ENCODE data around the gene SPRR2G.
"Not testable (repeated sequence)": the region's sequence is repeated elsewhere in the genome, so short reads cannot be mapped to it uniquely, and the experiment has no call there.

Gene SPRR2G

DNA sequence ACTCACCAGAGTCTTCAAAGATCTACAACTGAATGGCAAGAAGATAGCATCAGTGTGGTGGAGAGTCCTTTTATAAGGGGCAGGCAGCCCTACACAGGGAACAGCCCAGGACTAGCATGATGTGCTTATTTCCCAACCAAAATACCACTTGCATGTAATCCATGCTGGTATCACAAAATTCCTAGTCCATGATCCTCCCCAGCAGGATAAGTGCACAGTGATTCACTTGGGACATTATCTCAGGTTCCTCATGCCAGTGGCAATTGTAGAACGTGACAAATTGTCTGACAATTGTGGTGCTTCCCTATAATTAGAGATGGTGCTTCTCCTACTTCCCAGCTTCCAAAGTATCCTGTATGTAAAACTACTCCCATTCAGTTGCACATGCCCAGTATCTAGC is at the start of gene SPRR2G:
Gene SPRR2G, minus strand, starts transcription at position 45 of the 400 bp plus-strand sequence. CDS start 780 bp downstream, outside the sequence.
- DNase-seq (ENCODE audit: low read depth in 2 of 2, low spot score in 1 of 2): no peak

DNA sequence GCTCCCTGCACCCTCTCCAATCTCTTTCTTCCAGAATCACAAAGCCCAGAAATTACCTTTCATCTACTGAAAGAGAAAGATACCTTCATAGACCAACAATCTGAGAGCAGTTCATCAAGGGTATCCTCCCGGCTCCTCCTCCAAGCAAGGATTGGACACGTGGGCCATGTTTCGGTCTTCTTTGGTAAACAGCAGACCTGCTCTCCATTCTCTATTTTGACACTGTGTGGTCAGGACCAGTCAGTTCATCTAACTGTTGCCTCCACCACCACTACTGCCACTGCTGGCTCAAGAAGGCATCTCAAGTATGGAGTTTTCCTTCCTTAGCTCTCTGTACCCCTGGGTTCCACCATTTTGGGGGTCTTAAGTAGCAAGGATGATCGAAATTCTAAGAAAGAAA is 44.5 kb upstream of the SPRR2G start:
- DNase-seq (ENCODE audit: low read depth in 2 of 2, low spot score in 1 of 2): no peak

DNA sequence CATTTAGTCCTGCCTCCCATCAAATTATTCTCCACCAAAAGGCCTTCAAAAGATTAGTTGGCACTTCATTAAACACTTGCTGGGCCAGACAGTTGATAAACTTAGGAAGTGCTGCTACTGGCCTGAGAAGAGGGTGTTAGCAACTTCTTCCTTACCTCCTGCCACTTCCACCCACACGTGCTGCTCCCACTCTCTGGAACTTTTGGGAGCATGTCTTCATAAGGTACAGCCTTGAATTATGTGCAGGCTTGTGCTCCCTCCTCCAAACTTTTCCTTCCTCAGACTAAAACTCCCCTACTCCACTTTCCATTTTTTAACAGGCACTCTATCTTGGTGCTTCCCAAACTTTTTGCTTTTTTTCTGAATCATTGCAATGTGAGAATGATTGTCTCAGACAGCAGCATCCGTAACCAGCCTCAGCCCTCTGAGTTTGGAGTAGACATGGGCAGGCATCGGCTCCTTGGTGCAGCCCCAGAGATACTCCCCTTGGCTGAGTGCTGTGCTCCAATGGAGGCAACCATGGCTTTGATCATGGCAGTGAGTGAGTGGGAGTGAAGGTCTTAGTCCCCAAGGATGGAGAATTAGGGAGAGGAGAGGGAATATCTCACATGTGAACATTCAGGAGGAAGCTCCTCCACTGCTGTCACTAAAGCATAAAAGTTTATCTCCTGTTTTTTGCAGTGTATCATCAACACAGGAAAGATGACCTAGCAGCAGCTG is 43.8 kb upstream of the SPRR2G start:
- no peak for DNase-seq (ENCODE audit: low read depth in 2 of 2, low spot score in 1 of 2)

DNA sequence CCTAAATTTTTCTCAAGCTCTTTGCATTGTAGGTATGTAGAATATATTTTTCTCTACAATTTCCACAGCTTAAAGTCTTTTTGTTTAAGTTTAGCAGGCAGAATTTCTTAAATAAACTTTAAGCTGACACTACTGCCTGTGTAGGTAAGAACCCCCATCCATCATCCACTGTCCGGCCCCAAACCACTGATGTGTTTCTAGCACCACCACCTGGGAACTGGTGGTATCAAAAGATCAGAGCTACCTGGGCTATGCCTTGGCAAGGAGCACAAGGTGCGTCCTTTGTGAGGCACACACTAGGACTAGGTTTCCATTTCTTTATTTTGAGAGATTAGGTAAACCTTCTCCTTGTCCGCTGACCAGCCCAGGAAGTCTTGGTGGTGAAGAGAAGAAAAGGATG is 42.0 kb upstream of the SPRR2G start:
- no peak for DNase-seq (ENCODE audit: low read depth in 2 of 2, low spot score in 1 of 2)

DNA sequence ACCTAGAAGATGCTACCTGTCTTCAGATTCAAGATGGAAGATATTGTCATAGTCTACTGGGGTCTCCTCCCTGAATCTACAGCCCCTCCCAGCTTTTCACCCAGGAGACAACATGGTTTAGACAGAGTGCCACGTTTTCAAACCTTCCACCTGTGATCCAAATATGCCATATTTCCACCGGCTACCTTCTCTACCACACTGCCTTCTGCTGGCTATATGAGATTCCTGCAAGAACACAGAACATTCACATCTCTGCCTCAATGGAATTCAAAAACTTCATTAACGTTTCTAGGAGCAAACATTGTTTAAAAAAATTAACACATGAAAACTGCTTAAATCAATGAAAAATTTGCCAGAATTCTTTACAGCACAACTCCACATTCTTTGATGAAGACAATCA is 39.7 kb upstream of the SPRR2G start:
- DNase-seq (ENCODE audit: low read depth in 2 of 2, low spot score in 1 of 2): no peak

DNA sequence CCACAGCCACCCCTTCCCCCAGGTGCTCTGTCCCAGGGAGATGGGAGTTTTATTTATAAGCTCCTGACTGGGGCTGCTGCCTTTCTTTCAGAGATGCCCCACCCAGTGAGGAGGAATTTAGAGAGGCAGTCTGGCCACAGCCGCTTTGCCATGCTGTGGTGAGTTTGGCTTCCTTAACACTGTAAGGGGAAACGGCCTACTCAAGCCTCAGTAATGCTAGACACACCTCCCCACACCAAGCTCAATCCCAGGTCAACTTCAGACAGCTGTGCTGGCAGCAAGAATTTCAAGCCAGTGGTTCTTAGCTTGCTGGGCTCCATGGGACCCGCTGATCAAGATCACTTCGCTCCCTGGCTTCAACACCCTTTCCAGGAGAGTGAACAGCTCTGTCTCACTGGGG is 37.6 kb upstream of the SPRR2G start:
- not testable (repeated sequence) for DNase-seq (ENCODE audit: low read depth in 2 of 2, low spot score in 1 of 2)

DNA sequence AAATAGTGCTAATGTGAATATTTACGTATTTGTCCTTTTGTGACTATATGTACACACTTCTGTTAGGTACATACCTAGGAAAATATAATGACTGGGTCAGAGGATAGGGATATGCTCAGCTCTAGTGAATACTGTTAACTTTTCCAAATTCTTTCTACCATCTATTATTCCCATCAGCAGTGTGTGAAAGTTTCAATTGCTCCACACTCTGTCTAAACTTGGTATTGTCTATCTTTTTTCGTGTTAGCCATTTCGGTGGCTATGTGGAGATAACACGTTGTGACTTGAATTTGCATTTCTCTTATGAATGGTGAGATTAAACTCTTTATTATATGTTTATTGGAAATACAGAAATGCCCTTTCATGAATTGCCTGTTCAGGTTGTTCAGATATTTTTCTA is 29.9 kb upstream of the SPRR2G start:
- no peak for DNase-seq (ENCODE audit: low read depth in 2 of 2, low spot score in 1 of 2)

DNA sequence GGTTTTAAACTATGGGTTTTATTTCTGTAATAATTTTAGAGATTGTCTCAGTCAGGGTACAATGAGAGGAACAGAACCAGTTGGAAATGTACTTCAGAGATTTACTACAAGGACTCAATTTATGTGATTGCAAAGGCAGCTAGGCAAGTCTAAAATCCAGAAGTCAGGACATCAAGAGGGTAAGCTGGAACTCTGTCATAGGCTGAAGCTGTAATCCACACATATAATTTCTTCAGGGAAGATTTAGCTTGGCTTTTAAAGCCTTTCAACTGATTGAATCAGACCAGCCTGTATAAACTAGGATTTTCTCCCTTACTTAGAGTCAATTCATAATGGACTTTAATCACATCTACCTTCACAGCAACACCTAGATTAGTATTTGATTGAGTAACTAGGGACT is 28.2 kb upstream of the SPRR2G start:
- no peak for DNase-seq (ENCODE audit: low read depth in 2 of 2, low spot score in 1 of 2)

DNA sequence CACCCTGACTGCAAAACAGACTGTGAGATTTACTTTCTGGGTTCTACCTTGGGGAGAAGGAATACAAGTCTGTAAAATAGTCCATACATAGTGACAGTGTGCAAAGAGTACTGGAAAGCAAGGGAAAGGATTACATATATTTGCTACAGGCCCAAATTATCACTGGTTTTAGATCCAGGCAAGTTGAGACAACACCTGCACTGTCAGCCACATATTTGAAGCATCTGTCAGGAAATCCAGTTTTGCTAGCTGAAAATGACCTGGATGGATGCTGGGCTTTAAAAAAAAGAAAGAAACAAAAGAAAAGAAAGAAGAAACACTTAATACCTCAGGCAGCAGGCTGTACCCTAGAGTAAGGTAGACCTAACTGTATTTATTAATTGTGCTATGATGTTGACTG is 23.9 kb upstream of the SPRR2G start:
- DNase-seq (ENCODE audit: low read depth in 2 of 2, low spot score in 1 of 2): no peak

DNA sequence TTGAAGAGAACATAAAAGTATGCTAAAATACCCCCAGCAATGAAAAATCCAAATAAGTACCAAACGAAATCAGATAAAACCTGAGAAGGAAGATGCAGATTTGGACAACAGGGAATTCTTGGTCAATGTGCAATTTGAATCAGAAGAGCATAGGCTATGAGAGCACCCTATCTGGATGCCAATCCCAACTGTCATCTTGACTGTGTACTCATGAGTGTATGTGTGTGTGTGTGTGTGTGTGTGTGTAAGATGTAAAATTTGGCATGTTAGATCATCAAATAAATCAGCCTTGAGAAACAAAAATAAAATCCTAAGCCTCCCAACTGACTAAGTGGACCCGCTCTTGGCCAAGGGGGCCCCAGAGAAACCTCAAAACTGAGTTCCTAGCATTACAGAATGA is 18.0 kb upstream of the SPRR2G start:
- no peak for DNase-seq (ENCODE audit: low read depth in 2 of 2, low spot score in 1 of 2)

DNA sequence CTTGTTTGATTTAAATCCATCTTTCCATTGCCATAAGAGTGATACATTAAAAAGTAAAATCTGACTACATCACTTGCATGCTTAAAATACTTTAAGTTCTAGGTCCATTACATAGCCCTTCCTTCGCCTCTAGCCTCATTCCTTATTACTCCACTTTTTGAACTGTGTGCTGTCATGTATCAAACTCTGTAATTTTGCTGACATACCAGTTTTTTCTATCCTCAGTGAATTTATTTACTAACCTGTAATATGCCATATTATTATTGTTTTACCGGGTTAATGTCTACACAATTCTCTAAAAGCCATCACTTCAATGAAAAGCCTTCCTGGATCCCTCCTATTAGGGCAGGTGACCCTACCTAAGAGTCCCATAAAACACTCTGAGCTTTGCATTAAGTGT is 4.9 kb upstream of the SPRR2G start:
- no peak for DNase-seq (ENCODE audit: low read depth in 2 of 2, low spot score in 1 of 2)

DNA sequence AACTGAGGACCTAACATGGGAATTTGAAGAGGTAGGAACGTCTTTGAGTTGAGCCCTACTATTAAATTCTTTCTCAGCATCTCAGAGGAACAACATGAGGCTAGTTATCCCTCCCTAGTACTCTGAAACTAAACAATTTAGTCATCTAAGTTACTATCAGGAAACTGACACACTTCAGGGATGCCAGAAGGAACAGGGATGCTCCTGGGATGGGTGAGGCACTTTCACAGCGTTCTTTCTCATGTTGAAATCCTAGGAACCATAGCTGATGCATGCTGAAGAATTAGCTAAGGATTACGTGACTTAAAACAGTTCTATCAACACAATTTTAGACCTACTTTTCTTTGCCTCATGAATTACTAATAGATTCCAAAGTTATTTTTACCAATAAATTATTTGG is 1.8 kb upstream of the SPRR2G start:
- DNase-seq (ENCODE audit: low read depth in 2 of 2, low spot score in 1 of 2): no peak

DNA sequence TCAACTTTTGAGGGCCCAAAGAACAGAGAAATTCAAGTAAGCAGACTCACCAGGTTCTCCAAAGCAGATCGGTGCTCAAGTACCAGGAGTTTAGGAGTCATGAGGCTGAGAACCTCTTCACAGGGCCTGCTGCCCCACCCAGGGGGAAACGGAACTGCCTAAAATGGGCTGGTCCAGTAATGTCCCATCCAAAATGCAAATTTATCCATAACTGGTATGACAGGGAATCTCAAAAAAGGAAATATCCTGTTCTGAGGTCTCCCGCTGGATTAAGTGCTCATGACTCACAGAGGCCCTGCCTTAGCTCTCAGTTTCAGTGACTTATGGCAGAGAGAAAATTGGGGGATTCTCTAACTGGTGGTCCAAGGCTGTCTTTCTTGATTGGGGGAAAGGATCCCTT is 9.3 kb downstream of the SPRR2G start:
- no peak for DNase-seq (ENCODE audit: low read depth in 2 of 2, low spot score in 1 of 2)

DNA sequence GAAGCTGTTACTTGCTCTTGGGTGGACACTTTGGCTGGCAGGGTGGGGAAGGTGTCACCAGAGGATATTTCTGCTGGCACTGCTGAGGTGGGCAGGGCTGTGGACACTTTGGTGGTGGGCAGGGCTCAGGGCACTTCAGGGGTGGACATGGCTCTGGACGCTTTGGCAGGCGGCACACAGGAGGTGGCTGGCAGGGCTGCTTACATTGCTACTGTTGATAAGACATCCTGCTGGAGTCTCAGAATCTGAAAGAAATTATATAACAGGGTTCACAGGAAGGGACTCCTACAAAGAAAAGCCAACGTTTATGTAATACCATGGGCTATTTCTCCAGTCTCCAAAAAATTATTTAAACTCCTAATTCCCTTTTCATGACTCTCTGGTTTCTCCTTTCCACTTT is 10.2 kb downstream of the SPRR2G start:
- no peak for DNase-seq (ENCODE audit: low read depth in 2 of 2, low spot score in 1 of 2)

DNA sequence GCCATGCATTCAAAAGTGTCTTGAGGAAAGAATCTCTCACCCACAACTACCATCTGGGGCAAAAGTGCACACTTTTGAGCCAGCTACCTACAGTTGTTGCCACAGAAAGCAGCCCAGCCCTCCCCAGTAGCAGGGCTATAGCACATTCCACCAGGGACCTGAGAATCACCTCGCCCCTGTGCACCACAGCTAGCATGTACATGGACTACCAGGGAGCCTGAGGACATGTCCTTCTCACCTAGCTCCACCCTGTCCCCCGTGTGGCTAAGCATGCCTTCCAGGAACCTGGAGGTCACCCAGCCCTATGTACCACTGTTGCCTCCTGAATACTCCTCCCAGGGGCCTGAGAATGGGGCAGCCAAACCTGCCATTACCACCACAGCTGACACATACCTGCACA is 16.9 kb downstream of the SPRR2G start:
- DNase-seq (ENCODE audit: low read depth in 2 of 2, low spot score in 1 of 2): no peak

DNA sequence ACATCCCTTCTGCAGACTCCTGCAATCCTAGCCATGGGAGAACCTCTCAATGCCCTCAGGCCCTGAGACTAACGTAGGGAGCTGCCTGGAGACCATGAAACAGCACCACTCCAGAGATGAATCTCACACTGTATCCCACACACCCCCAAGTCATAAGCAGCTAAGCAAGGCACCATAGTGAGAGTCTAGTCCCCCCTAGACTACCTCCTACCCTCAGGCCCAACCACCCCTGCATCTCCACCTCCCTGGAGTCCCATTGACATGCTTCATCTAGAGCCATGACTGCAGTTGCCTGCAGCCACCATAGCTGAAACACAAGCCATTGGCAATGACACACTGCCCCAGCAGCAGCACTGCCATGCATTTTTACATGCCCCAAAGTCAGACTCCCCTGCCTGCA is 17.4 kb downstream of the SPRR2G start:
- no peak for DNase-seq (ENCODE audit: low read depth in 2 of 2, low spot score in 1 of 2)

DNA sequence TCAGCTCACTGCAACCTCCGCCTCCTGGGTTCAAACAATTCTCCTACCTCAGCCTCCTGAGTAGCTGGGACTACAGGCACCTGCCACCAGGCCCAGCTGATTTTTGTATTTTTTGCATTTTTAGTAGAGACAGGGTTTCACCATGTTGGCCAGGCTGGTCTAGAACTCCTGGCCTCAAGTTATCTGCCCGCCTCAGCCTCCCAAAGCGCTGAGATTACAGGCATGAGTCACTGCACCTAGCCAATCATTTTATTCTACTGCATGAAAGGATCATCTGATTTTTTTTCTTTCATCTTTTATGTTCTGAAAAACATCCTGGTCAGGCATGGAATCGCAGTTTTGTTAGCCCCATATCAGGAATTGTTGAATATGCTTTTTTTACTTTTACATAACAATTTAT is 22.0 kb downstream of the SPRR2G start:
- not testable (repeated sequence) for DNase-seq (ENCODE audit: low read depth in 2 of 2, low spot score in 1 of 2)

DNA sequence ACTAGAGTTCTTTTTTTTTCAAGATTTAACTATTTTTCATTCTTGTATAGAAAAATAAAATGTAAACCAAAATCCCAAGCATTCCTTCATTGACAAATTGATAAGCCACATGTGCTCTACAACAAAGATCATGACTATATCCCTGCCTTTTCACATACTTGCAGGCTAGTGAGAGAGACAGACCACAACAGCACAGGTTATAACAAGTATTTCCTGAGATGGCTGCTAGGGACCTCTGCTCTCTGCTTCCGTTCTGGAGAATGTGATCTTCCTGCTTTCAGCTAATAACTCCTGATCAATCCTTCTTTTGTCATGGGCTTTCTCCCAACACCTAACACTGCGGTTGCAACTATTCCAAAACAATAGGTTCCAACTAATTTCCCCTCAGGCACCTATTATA is 23.4 kb downstream of the SPRR2G start:
- no peak for DNase-seq (ENCODE audit: low read depth in 2 of 2, low spot score in 1 of 2)

DNA sequence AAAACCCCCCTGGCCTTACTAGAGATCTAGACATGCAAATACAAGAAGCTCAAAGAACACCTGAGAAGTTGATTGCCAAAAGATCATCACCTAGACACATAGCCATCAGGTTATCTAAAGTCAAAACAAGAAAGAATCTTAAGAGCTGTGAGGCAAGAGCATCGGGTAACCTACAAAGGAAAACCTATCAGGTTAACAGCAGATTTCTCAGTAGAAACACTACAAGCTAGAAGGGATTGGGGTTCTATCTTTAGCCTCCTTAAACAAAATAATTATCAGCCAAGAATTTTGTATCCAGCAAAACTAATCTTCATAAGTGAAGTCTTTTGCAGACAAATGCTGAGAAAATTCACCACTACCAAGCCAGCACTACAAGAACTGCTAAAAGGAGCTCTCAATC is 25.2 kb downstream of the SPRR2G start:
- DNase-seq (ENCODE audit: low read depth in 2 of 2, low spot score in 1 of 2): no peak

DNA sequence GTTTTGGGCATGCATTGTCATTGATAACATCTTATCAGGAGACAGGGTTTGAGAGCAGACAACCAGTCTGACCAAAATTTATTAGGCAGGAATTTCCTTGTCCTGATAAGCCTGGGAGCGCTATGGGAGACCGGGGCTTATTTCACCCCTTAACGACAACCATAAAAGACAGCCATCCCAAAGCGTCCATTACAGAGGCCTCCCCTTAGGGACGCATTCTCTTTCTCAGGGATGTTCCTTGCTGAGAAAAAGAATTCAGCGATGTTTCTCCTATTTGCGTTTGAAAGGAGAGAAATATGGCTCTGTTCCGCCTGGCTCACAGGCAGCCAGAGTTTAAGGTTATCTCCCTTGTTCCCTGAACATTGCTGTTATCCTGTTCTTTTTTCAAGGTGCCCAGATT is 26.9 kb downstream of the SPRR2G start:
- DNase-seq (ENCODE audit: low read depth in 2 of 2, low spot score in 1 of 2): not testable (repeated sequence)

DNA sequence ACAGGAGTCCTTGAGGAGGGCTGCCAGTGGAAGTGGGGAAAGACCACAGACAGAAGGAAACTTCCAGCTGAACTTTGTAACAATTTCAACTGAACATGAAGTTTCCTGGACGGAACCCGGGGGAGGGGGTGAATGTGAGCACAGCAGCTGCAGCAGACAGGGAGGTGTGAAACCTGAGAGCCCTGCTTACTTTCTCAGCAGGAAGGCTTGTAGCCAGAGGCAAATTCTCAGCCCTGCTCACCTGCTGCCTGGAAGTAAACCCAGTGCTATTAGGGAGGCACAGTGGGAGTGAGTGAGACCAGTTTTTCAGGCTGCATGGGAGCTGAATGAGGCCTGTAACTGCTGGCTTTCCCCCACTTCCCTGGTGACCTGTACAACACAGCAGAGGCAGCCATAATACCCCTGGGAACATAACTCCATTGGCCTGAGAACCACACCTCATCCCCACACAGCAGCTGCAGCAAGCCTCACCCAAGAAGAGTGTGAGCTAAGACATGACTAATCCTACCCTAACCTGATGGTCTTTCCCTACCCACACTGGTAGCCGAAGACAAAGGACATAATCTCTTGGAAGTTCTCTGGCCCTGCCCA is 27.8 kb downstream of the SPRR2G start:
- no peak for DNase-seq (ENCODE audit: low read depth in 2 of 2, low spot score in 1 of 2)

DNA sequence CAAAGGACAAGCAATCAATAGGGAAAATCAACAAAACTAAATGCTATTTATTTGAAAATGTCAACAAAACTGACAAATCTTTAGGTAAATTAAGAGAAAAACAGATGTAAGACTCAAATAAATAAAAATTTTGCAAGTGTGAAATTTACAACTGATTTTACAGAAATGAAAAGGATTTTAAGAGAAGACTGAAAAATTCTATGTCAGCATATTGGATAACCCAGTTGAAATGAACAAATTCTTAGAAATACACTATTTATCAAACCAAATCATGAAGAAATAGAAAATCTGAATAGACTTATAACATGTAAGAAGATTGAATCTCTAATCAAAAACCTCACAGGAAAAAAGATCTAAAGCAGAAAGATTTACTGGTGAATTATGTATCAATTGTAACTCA is 29.7 kb downstream of the SPRR2G start:
- no peak for DNase-seq (ENCODE audit: low read depth in 2 of 2, low spot score in 1 of 2)

DNA sequence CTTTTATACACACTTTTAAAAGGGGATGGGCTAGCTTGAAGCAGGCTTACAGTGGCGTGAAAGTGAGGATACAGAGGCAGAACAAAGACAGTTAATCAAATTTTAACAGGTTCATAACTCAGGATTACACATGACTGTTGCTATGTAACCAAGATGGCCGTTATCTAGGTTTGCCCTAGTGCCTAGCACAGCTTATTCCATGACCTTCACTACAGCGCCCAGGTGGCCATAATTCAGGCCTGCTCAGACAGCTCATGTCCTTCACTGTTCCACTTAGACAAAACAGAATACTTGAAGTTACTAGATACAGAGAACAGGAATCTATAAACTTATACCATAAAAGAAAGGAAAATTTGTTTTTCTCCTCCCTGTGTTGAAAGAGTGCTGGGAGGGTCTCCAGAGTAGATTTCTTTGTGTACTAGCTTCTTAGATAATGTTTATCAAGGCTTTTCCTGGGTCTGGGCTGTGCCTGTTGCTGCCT is 31.2 kb downstream of the SPRR2G start:
- DNase-seq (ENCODE audit: low read depth in 2 of 2, low spot score in 1 of 2): no peak

Measured in stimulated activated CD8-positive, alpha-beta memory T cell treated with anti-CD3 and anti-CD28 coated beads, Interleukin-4, amount 100 ng/mL, for 4 hours (primary cell).